Ovary (tissue), 3 donors: Measurements from ENCODE around the gene POGLUT2.

Source experiments
- POLR2A ChIP-seq: fragments of 450-650 bp; IDR thresholded peaks from one replicate; pipeline ENCODE4 v1.6.1; 2017; ENCODE audit warnings: antibody characterized with exemption, mild to moderate bottlenecking, moderate library complexity
- TF ChIP-seq, protein P1 (sequence below), 3 donors: fragments of 450-650 bp in 2 of 3; fragments of 200-600 bp in 1 of 3; IDR thresholded peaks; one replicate each; pipeline versions ENCODE4 v1.5.1 to v1.8.0; 2016 to 2022; ENCODE audit warnings: antibody characterized with exemption in 3 of 3, mild to moderate bottlenecking in 1 of 3
- donor health status: DM: no; HTN: no; CAD: no.

DNA sequence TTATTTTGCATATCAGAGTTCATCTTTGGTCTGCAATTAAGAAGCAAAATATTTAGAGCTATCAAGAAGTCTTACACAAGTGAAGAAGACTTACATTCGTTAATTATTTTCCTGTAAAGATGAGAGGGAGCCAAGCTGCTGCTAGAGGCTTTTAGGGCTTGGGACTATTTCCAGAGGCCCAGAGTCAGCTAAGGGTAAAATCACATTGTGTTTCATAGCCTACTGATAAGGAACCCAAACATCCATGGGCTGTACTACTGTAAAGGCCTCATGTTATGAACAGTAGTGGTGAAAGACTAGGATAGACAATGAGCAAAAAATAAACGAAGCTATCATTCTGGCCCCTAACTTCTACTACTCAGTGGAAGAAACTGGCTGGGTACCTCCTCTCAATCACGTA is 14.3 kb downstream of the POGLUT2 start:
- TF ChIP-seq, protein P1, sequence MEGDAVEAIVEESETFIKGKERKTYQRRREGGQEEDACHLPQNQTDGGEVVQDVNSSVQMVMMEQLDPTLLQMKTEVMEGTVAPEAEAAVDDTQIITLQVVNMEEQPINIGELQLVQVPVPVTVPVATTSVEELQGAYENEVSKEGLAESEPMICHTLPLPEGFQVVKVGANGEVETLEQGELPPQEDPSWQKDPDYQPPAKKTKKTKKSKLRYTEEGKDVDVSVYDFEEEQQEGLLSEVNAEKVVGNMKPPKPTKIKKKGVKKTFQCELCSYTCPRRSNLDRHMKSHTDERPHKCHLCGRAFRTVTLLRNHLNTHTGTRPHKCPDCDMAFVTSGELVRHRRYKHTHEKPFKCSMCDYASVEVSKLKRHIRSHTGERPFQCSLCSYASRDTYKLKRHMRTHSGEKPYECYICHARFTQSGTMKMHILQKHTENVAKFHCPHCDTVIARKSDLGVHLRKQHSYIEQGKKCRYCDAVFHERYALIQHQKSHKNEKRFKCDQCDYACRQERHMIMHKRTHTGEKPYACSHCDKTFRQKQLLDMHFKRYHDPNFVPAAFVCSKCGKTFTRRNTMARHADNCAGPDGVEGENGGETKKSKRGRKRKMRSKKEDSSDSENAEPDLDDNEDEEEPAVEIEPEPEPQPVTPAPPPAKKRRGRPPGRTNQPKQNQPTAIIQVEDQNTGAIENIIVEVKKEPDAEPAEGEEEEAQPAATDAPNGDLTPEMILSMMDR (IDR thresholded peaks at IDR 0.05), result no peak
- no peak for TF ChIP-seq POLR2A
